H1 (cell line): Measurements from ENCODE around the gene KCNN4. TPM values are rescaled to one million over a fixed set of nuclear protein-coding genes. Genes with fewer than 3 reads are reported as not detected.

Source experiments
- CTCF ChIA-PET: fragments of 300-600 bp; sonication (Branson Sonifier 250); formaldehyde crosslinking; loops from one replicate; lab custom pipeline; 2021; ENCODE audit not compliant: partially characterized antibody; lab: Charles Lee
- POLR2A ChIA-PET: fragments of 300-600 bp; sonication (Branson Sonifier 250); formaldehyde crosslinking; loops from one replicate; lab custom pipeline; 2021; ENCODE audit warnings: inconsistent platforms; ENCODE audit not compliant: partially characterized antibody; lab: Charles Lee
- DNase-seq, 2 experiments: peaks; one replicate each; pipeline versions ENCODE4 v3.0.0 to v3.0.0-alpha.2; 2010 to 2022; ENCODE audit warnings: low spot score in 2 of 2, low read depth in 1 of 2, mixed read lengths in 1 of 2
- FAIRE-seq: peaks from 2 replicates; lab custom pipeline; 2011; peaks lifted over from hg19 to GRCh38; lab: Jason Lieb, UNC
- H2AFZ ChIP-seq: 2 replicates; pipeline ENCODE4 v1.8.1; 2012; ENCODE audit warnings: low read length, inconsistent platforms
- H2AK5ac ChIP-seq: 2 replicates; pipeline ENCODE4 v1.6.1; 2013; ENCODE audit warnings: low read depth, low read length
- H2BK120ac ChIP-seq: replicated peaks from 2 replicates; pipeline ENCODE3; 2013; ENCODE audit warnings: low read depth, low read length, inconsistent platforms
- H2BK12ac ChIP-seq: 2 replicates; pipeline ENCODE4 v1.6.1; 2013; ENCODE audit warnings: low read depth, low read length
- H2BK15ac ChIP-seq: 2 replicates; pipeline ENCODE4 v1.6.1; 2013; ENCODE audit warnings: low read length
- H2BK20ac ChIP-seq: 2 replicates; pipeline ENCODE4 v1.6.1; 2013; ENCODE audit warnings: low read length
- H2BK5ac ChIP-seq: 2 replicates; pipeline ENCODE4 v1.6.1; 2013; ENCODE audit warnings: low read depth, low read length
- H3K14ac ChIP-seq: 2 replicates; pipeline ENCODE4 v1.6.1; 2013; ENCODE audit warnings: inconsistent platforms; ENCODE audit not compliant: insufficient read length
- H3K18ac ChIP-seq: 2 replicates; pipeline ENCODE4 v1.6.1; 2013; ENCODE audit warnings: low read length; ENCODE audit errors: extremely low read depth
- H3K23ac ChIP-seq: 2 replicates; pipeline ENCODE4 v1.6.1; 2013; ENCODE audit warnings: inconsistent platforms; ENCODE audit not compliant: insufficient read length
- H3K23me2 ChIP-seq: 2 replicates; pipeline ENCODE4 v1.6.1; 2013; ENCODE audit warnings: low read depth, low read length
- H3K27ac ChIP-seq: 2 replicates; pipeline ENCODE4 v1.6.1; 2011; ENCODE audit warnings: low read depth, low read length, inconsistent platforms
- H3K27me3 ChIP-seq, 4 experiments: replicated peaks in 1 of 4; 1 replicate in 1 of 4; 2 replicates in 3 of 4; pipeline versions ENCODE4 v1.6.1 to v1.8.1; 2011 to 2013; ENCODE audit warnings: low read length in 3 of 4, mild to moderate bottlenecking in 3 of 4, inconsistent platforms in 2 of 4, mixed read lengths in 2 of 4, moderate library complexity in 1 of 4; ENCODE audit not compliant: control insufficient read depth in 3 of 4, insufficient read depth in 3 of 4; ENCODE audit errors: extremely low read depth in 1 of 4
- H3K36me3 ChIP-seq, 4 experiments: 2 replicates each; pipeline versions ENCODE4 v1.6.1 to v1.8.1; 2011 to 2013; ENCODE audit warnings: mild to moderate bottlenecking in 4 of 4, low read length in 3 of 4, moderate library complexity in 2 of 4, control low read depth in 1 of 4, inconsistent platforms in 1 of 4; ENCODE audit not compliant: insufficient read depth in 4 of 4, control insufficient read depth in 2 of 4
- H3K4ac ChIP-seq: replicated peaks from 2 replicates; pipeline ENCODE3; 2013; ENCODE audit warnings: low read length, low read depth, mixed read lengths, inconsistent platforms; ENCODE audit not compliant: insufficient read length
- H3K4me1 ChIP-seq, 4 experiments: replicated peaks in 1 of 4; 1 replicate in 1 of 4; 2 replicates in 3 of 4; pipeline versions ENCODE4 v1.6.1 to v1.8.1; 2011 to 2013; ENCODE audit warnings: low read length in 3 of 4, inconsistent platforms in 2 of 4, mixed read lengths in 1 of 4; ENCODE audit not compliant: insufficient read depth in 4 of 4, control insufficient read depth in 3 of 4
- H3K4me2 ChIP-seq, 2 experiments: 2 replicates each; pipeline versions ENCODE4 v1.6.1 to v1.8.1; 2011 to 2013; ENCODE audit warnings: low read depth in 2 of 2, low read length in 2 of 2, control low read depth in 1 of 2, inconsistent platforms in 1 of 2, mild to moderate bottlenecking in 1 of 2; ENCODE audit not compliant: insufficient read depth in 1 of 2
- H3K4me3 ChIP-seq, 4 experiments: fragments of 200-600, 300-600 bp in 1 of 4; sonication (generic), shearing (Covaris generic), sonication (Bioruptor Twin) in 1 of 4; 2 replicates each; pipeline versions ENCODE4 v1.5.1 to v1.8.1; 2011 to 2016; ENCODE audit warnings: low read length in 4 of 4, low read depth in 3 of 4, control low read depth in 2 of 4, inconsistent platforms in 2 of 4, mild to moderate bottlenecking in 2 of 4, mixed read lengths in 1 of 4, moderate library complexity in 1 of 4; ENCODE audit not compliant: insufficient read depth in 2 of 4; ENCODE audit errors: extremely low read depth in 1 of 4
- H3K56ac ChIP-seq: replicated peaks from 2 replicates; pipeline ENCODE3; 2013; ENCODE audit warnings: low read depth, mild to moderate bottlenecking, mixed read lengths, low read length, inconsistent platforms; ENCODE audit not compliant: insufficient read length
- H3K79me1 ChIP-seq: 2 replicates; pipeline ENCODE4 v1.6.1; 2013; ENCODE audit warnings: low read depth, low read length, control low read depth
- H3K79me2 ChIP-seq, 2 experiments: 2 replicates each; pipeline versions ENCODE4 v1.6.1 to v1.8.1; 2012 to 2013; ENCODE audit warnings: low read length in 2 of 2, mild to moderate bottlenecking in 2 of 2, inconsistent platforms in 1 of 2; ENCODE audit not compliant: insufficient read depth in 2 of 2, control insufficient read depth in 1 of 2
- H3K9ac ChIP-seq, 4 experiments: replicated peaks in 1 of 4; 1 replicate in 1 of 4; 2 replicates in 3 of 4; pipeline versions ENCODE4 v1.6.1 to v1.8.1; 2011 to 2013; ENCODE audit warnings: low read depth in 3 of 4, low read length in 3 of 4, control low read depth in 2 of 4, mild to moderate bottlenecking in 2 of 4, moderate library complexity in 2 of 4, inconsistent platforms in 1 of 4; ENCODE audit errors: extremely low read depth in 1 of 4
- H3K9me3 ChIP-seq, 2 experiments: 2 replicates each; pipeline versions ENCODE4 v1.6.1 to v1.8.1; 2012 to 2013; ENCODE audit warnings: mild to moderate bottlenecking in 2 of 2, moderate library complexity in 2 of 2, control low read depth in 1 of 2, inconsistent platforms in 1 of 2, low read depth in 1 of 2, low read length in 1 of 2, mixed read lengths in 1 of 2; ENCODE audit not compliant: insufficient read depth in 2 of 2
- H4K20me1 ChIP-seq, 2 experiments: replicated peaks in 1 of 2; 2 replicates each; pipeline versions ENCODE3 to v1.8.1; 2011 to 2013; ENCODE audit warnings: inconsistent platforms in 2 of 2, low read length in 2 of 2, mild to moderate bottlenecking in 1 of 2; ENCODE audit not compliant: insufficient read depth in 2 of 2, control insufficient read depth in 1 of 2
- H4K5ac ChIP-seq: 2 replicates; pipeline ENCODE4 v1.6.1; 2013; ENCODE audit warnings: low read length, low read depth, mixed read lengths, inconsistent platforms; ENCODE audit not compliant: insufficient read length
- H4K8ac ChIP-seq: 2 replicates; pipeline ENCODE4 v1.8.0; 2013; ENCODE audit warnings: mild to moderate bottlenecking, moderate library complexity, low read length, inconsistent platforms; ENCODE audit not compliant: insufficient read depth; ENCODE audit errors: extremely low read depth
- H4K91ac ChIP-seq: replicated peaks from 2 replicates; pipeline ENCODE3; 2013; ENCODE audit warnings: low read length, mixed read lengths, inconsistent platforms; ENCODE audit not compliant: insufficient read length
- BRCA1 ChIP-seq: IDR thresholded peaks from 2 replicates; pipeline ENCODE4 v1.6.1; 2012; ENCODE audit warnings: low read depth, low read length, improper control_type of control experiment
- CREB1 ChIP-seq: IDR thresholded peaks from 2 replicates; pipeline ENCODE4 v1.6.1; 2012; ENCODE audit warnings: inconsistent platforms
- EZH2 ChIP-seq: fragments of 200-600 bp; sonication (generic); IDR thresholded peaks from 2 replicates; pipeline ENCODE4 v1.7.1; 2012; ENCODE audit warnings: low read depth, mild to moderate bottlenecking, moderate library complexity, low read length, inconsistent platforms; ENCODE audit not compliant: severe bottlenecking
- GTF2F1 ChIP-seq: IDR thresholded peaks from 2 replicates; pipeline ENCODE4 v1.6.1; 2012; ENCODE audit warnings: low read depth, low read length, improper control_type of control experiment, borderline replicate concordance
- RBBP5 ChIP-seq: IDR thresholded peaks from 2 replicates; pipeline ENCODE4 v1.7.1; 2012; ENCODE audit warnings: low read depth, mild to moderate bottlenecking, inconsistent platforms, low read length, moderate library complexity, borderline replicate concordance
- TAF1 ChIP-seq: IDR thresholded peaks from 2 replicates; pipeline ENCODE4 v1.6.1; 2011; ENCODE audit warnings: mild to moderate bottlenecking, low read depth, low read length
- TBP ChIP-seq: IDR thresholded peaks from 2 replicates; pipeline ENCODE4 v1.6.1; 2011; ENCODE audit warnings: low read depth, low read length, improper control_type of control experiment
- TCF12 ChIP-seq: IDR thresholded peaks from 2 replicates; pipeline ENCODE4 v1.6.1; 2011; ENCODE audit warnings: low read depth, mild to moderate bottlenecking, low read length
- WGBS, 2 experiments: shearing (Covaris generic) in 1 of 2; methylation state at CpG; one replicate each; pipeline versions ENCODE4 v1.1.6 to v1.1.7; 2013 to 2015; ENCODE audit warnings: low lambda C conversion rate in 2 of 2, mixed read lengths in 2 of 2, inconsistent platforms in 1 of 2, low coverage in 1 of 2, missing lambda C conversion rate in 1 of 2; ENCODE audit not compliant: insufficient replicate concordance in 2 of 2, insufficient coverage in 1 of 2, insufficient read length in 1 of 2; ENCODE audit errors: extremely low coverage in 1 of 2, missing lambda C conversion rate in 1 of 2; 5-methylcytosine and 5-hydroxymethylcytosine counted together
- polyA plus RNA-seq, 7 experiments: library from polyadenylated mRNA; depleted of rRNA in 3 of 7; stranded (reverse) in 5 of 7; unstranded in 2 of 7; fragments of >200 nt in 5 of 7; fragments of 200-250 nt in 2 of 7; gene quantifications; 1 replicate in 5 of 7; 2 replicates in 1 of 7; 4 replicates in 1 of 7; pipeline versions ENCODE4 v1.2.1 to v1.2.3, GENCODE V29; 2011 to 2013; ENCODE audit warnings: missing spikeins in 2 of 7, mixed read lengths in 2 of 7
- total RNA-seq: library from RNA; stranded (reverse); fragmentation: NEBNext Ultra II Directional; extraction: Animal tissue kit (Norgen Biotek cat#: 25700); gene quantifications from 2 replicates; pipeline ENCODE4 v1.2.1, GENCODE V29; 2021

KCNN4 gene
- total and polyA plus RNA-seq, 2 of the 8 experiments (the other 6 are each of a cell fraction or from before 2014, with no cell fraction given) = 0.78 to 1.5 TPM

DNA sequence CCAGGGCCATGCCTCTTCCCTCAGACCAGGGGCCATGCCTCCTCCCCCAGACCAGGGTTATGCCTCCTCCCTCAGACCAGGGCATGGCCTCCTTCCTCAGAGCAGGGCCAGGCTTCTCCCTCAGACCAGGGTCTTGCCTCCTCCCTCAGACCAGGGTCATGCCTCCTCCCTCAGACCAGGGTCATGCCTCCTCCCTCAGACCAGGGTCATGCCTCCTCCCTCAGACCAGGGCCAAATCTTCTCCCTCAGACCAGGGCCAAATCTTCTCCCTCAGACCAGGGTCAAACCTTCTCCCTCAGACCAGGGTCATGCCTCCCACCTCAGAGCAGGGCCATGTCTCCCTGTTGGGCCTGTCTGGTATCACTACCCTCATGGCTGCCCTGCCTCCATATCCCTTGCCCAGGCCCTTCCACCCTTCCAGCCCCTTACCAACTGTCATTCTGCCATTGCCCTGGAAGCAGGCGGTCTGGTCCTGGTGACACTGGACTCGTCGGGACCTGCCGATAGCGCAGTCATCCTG lies 17.3 kb upstream of the KCNN4 start:
- H4K20me1 ChIP-seq = peaks cover 0 to 3% of the 10 kb centered on the region in 2 experiments
- peak overlapping the region; percentile 94; the same call in 1 of the 2 replicates for H2BK12ac ChIP-seq
- peak overlapping the region; percentile 92; the same call in 1 of the 2 replicates for H2BK15ac ChIP-seq
- no peaks in the 10 kb centered on the region for H3K79me2 ChIP-seq
- H3K4me3 ChIP-seq = peak overlapping the region; percentile 58 to 69 (median 60)
- POLR2A ChIA-PET = no interaction called here
- H3K23ac ChIP-seq = no peak overlapping the region
- peak overlapping the region; percentile 62 for H4K8ac ChIP-seq
- 42% methylated on average over 5 of the region's 5 CpGs; no CpG with 5 or more reads in 1 of the 2 experiments for WGBS, 2 experiments
- no peaks in the 10 kb centered on the region for H3K36me3 ChIP-seq
- H2AK5ac ChIP-seq = 0 out of 2 replicates have a peak overlapping the region, but pooled peaks have one; percentile 58
- TF ChIP-seq BRCA1 = no peak
- no peak for TF ChIP-seq RBBP5
- TF ChIP-seq EZH2 = no peak
- no peak for TF ChIP-seq TAF1
- TF ChIP-seq CREB1 = no peak
- no peak for TF ChIP-seq TBP
- no peak for TF ChIP-seq GTF2F1
- TF ChIP-seq TCF12 = no peak
- H3K9me3 ChIP-seq = no peaks in the 10 kb centered on the region
- peak overlapping the region; percentile 75 to 98 for H3K4me2 ChIP-seq
- H3K4me1 ChIP-seq = peaks cover 0 to 5% (median 3%) of the 10 kb centered on the region in 4 experiments; a peak in 5 of 7 replicates
- no peak overlapping the region for H4K5ac ChIP-seq
- no peak overlapping the region for H2BK20ac ChIP-seq
- peak overlapping the region; percentile 19 for H4K91ac ChIP-seq
- H2AFZ ChIP-seq = peak overlapping the region; percentile 92
- no peak overlapping the region for H3K56ac ChIP-seq
- peaks cover 4 to 36% (median 24%) of the 10 kb centered on the region in 4 experiments for H3K27me3 ChIP-seq
- H3K18ac ChIP-seq = no peak overlapping the region; the same call in none of the 2 replicates
- no peak overlapping the region for H3K9ac ChIP-seq
- no peak overlapping the region for H3K27ac ChIP-seq
- no peak overlapping the region for H3K14ac ChIP-seq
- no peak overlapping the region for H2BK5ac ChIP-seq
- no peak overlapping the region for H2BK120ac ChIP-seq
- CTCF ChIA-PET = interaction anchor here (1.4 to 37.0 kb wide), 3 partner anchors 11 to 42 kb away, joined by 3 to 703 read pairs (median 11); partner anchors contain the start of gene SMG9
- H3K79me1 ChIP-seq = no peaks in the 10 kb centered on the region
- H3K23me2 ChIP-seq = peaks cover 8% of the 10 kb centered on the region
- no peak overlapping the region for H3K4ac ChIP-seq
- FAIRE-seq (no peak), DNase-seq (no peak)
